Fibroblast of lung (primary cell): ENCODE results near the gene SCG3.

Experiments used
- EZH2 ChIP-seq: IDR thresholded peaks from 2 replicates; pipeline ENCODE4 v1.5.1; 2012; ENCODE audit warnings: low read length, control low read depth, mild to moderate bottlenecking; ENCODE audit errors: missing control alignments
- TF ChIP-seq, protein P1 (sequence below), 2 donors: IDR thresholded peaks in 1 of 2; conservative IDR thresholded peaks in 1 of 2; 1 replicate in 1 of 2; 2 replicates in 1 of 2; pipeline ENCODE4 v1.5.1; 2011 to 2012; ENCODE audit warnings: low read length in 2 of 2, control low read depth in 1 of 2, inconsistent platforms in 1 of 2, low read depth in 1 of 2, mild to moderate bottlenecking in 1 of 2

DNA sequence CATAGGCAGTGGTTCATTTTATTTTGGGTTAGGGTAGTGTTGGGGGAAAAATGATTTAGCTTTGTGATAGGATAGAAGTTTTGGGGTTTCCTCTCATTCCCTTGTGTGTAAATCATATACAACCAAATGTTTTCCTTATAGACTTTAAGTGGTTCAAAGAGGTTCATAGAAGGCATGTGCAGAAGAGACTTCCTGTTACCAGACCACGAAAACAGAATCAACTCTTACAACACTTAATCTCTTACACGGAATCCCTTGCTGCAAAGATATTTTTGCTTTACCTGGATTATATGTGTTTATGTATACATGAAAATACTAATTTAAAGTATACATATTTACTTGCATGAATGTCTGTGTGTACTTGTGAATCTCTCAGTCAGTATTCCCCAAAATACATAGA, 73.0 kb downstream of the SCG3 start:
- TF ChIP-seq, protein P1, sequence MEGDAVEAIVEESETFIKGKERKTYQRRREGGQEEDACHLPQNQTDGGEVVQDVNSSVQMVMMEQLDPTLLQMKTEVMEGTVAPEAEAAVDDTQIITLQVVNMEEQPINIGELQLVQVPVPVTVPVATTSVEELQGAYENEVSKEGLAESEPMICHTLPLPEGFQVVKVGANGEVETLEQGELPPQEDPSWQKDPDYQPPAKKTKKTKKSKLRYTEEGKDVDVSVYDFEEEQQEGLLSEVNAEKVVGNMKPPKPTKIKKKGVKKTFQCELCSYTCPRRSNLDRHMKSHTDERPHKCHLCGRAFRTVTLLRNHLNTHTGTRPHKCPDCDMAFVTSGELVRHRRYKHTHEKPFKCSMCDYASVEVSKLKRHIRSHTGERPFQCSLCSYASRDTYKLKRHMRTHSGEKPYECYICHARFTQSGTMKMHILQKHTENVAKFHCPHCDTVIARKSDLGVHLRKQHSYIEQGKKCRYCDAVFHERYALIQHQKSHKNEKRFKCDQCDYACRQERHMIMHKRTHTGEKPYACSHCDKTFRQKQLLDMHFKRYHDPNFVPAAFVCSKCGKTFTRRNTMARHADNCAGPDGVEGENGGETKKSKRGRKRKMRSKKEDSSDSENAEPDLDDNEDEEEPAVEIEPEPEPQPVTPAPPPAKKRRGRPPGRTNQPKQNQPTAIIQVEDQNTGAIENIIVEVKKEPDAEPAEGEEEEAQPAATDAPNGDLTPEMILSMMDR (conservative IDR thresholded peaks at IDR 0.05 in 1 of 2, IDR thresholded peaks at IDR 0.05 in 1 of 2; ENCODE audit: low read depth in 1 of 2, low read length in 2 of 2): no peak
- no peak for TF ChIP-seq EZH2
